ENCODE data around the gene CHRNA1. TPM values are rescaled to one million over a fixed set of nuclear protein-coding genes. Genes with fewer than 3 reads are reported as not detected.
A peak's percentile ranks its signal among the peaks of the same experiment; 100 is the strongest.
"Not testable (repeated sequence)": the region's sequence is repeated elsewhere in the genome, so short reads cannot be mapped to it uniquely, and the experiment has no call there.

Gene CHRNA1
- polyA plus RNA-seq, 3 donors from 2014 or later = not detected

GRCh38 chr2:174711206-174711605 is 53.1 kb downstream of the CHRNA1 start:
- Mint-ChIP-seq H3K9me3 (no peaks in the 10 kb centered on the region), H3K27ac (no peak overlapping the region), H3K36me3 (no peaks in the 10 kb centered on the region), H3K4me3 (no peak overlapping the region), H3K27me3 (ENCODE audit: low read depth in 3 of 3) (peaks cover 10 to 22% (median 12%) of the 10 kb centered on the region in 3 donors), H3K4me1 (peaks cover 0 to 2% of the 10 kb centered on the region in 2 donors)
- DNase-seq = no peak

- H3K9me3 Mint-ChIP-seq, H3K36me3 Mint-ChIP-seq, H3K27ac Mint-ChIP-seq, DNase-seq, H3K4me3 Mint-ChIP-seq, H3K4me1 Mint-ChIP-seq: not testable (repeated sequence)
- peaks cover 12 to 29% (median 14%) of the 10 kb centered on the region in 3 donors for H3K27me3 Mint-ChIP-seq (ENCODE audit: low read depth in 3 of 3)
Measured at GRCh38 chr2:174709416-174710004, 54.8 kb downstream of the CHRNA1 start.

- no peaks in the 10 kb centered on the region for H3K9me3 Mint-ChIP-seq
- no peaks in the 10 kb centered on the region for H3K4me1 Mint-ChIP-seq
- peaks cover 10 to 29% (median 14%) of the 10 kb centered on the region in 3 donors for H3K27me3 Mint-ChIP-seq (ENCODE audit: low read depth in 3 of 3)
- H3K4me3 Mint-ChIP-seq = no peak overlapping the region
- no peak overlapping the region for H3K27ac Mint-ChIP-seq
- H3K36me3 Mint-ChIP-seq = no peaks in the 10 kb centered on the region
- DNase-seq = no peak
Measured at GRCh38 chr2:174708713-174709112, 55.6 kb downstream of the CHRNA1 start.

- Mint-ChIP-seq H3K27ac (no peak overlapping the region), H3K4me3 (no peak overlapping the region), H3K27me3 (ENCODE audit: low read depth in 3 of 3) (peaks cover 12 to 26% (median 15%) of the 10 kb centered on the region in 3 donors), H3K36me3 (no peaks in the 10 kb centered on the region), H3K9me3 (no peaks in the 10 kb centered on the region), H3K4me1 (no peaks in the 10 kb centered on the region)
- no peak for DNase-seq
Measured at GRCh38 chr2:174705321-174705720, 59.0 kb downstream of the CHRNA1 start.

- H3K27ac Mint-ChIP-seq = no peak overlapping the region
- peaks cover 12 to 26% (median 15%) of the 10 kb centered on the region in 3 donors for H3K27me3 Mint-ChIP-seq (ENCODE audit: low read depth in 3 of 3)
- H3K4me1 Mint-ChIP-seq = no peaks in the 10 kb centered on the region
- no peak for DNase-seq
- H3K36me3 Mint-ChIP-seq = no peaks in the 10 kb centered on the region
- H3K4me3 Mint-ChIP-seq = no peak overlapping the region
- no peaks in the 10 kb centered on the region for H3K9me3 Mint-ChIP-seq
Measured at GRCh38 chr2:174704642-174705041, 59.6 kb downstream of the CHRNA1 start.

- no peaks in the 10 kb centered on the region for H3K9me3 Mint-ChIP-seq
- no peaks in the 10 kb centered on the region for H3K4me1 Mint-ChIP-seq
- H3K36me3 Mint-ChIP-seq = no peaks in the 10 kb centered on the region
- no peak overlapping the region for H3K27ac Mint-ChIP-seq
- H3K27me3 Mint-ChIP-seq (ENCODE audit: low read depth in 3 of 3) = peaks cover 12 to 26% (median 15%) of the 10 kb centered on the region in 3 donors
- no peak for DNase-seq
- H3K4me3 Mint-ChIP-seq = no peak overlapping the region
Measured at GRCh38 chr2:174704061-174704460, 60.2 kb downstream of the CHRNA1 start.

GRCh38 chr2:174703430-174703829 is 60.8 kb downstream of the CHRNA1 start:
- no peaks in the 10 kb centered on the region for H3K9me3 Mint-ChIP-seq
- no peak overlapping the region for H3K4me3 Mint-ChIP-seq
- H3K27ac Mint-ChIP-seq = no peak overlapping the region
- peaks cover 10 to 26% (median 11%) of the 10 kb centered on the region in 3 donors for H3K27me3 Mint-ChIP-seq (ENCODE audit: low read depth in 3 of 3)
- DNase-seq = no peak
- H3K4me1 Mint-ChIP-seq = no peaks in the 10 kb centered on the region
- H3K36me3 Mint-ChIP-seq = no peaks in the 10 kb centered on the region

- Mint-ChIP-seq H3K27me3 (ENCODE audit: low read depth in 3 of 3) (peaks cover 9 to 17% (median 11%) of the 10 kb centered on the region in 3 donors), H3K9me3 (no peaks in the 10 kb centered on the region), H3K4me3 (no peak overlapping the region), H3K27ac (no peak overlapping the region), H3K36me3 (no peaks in the 10 kb centered on the region), H3K4me1 (no peaks in the 10 kb centered on the region)
- DNase-seq = no peak
Measured at GRCh38 chr2:174702541-174702940, 61.7 kb downstream of the CHRNA1 start.

GRCh38 chr2:174699993-174700766 is 64.1 kb downstream of the CHRNA1 start:
- Mint-ChIP-seq H3K4me3 (no peak overlapping the region), H3K36me3 (no peaks in the 10 kb centered on the region), H3K4me1 (no peaks in the 10 kb centered on the region), H3K27me3 (ENCODE audit: low read depth in 3 of 3) (peaks cover 2 to 9% (median 4%) of the 10 kb centered on the region in 3 donors), H3K27ac (no peak overlapping the region), H3K9me3 (no peaks in the 10 kb centered on the region)
- peak; percentile 35 to 51 (median 40) for DNase-seq

Other genes starting within 250 kb of the CHRNA1 start
- 100 to 1,000 TPM in 2 of 3 donors, 10 to 100 TPM in 1; 93.7 to 252 (median 131) TPM for gene WIPF1, start 166.7 kb downstream of the CHRNA1 start, polyA plus RNA-seq
- under 1 TPM in 2 of 3 donors, not detected in 1; 0.11 to 0.69 TPM for gene CHN1, start 240.9 kb upstream of the CHRNA1 start, polyA plus RNA-seq

All from immature natural killer cell (primary cell).